GM06990 (cell line): Measurements from ENCODE around the gene ADCK1.

Experiments
- DNase-seq: peaks from one replicate; pipeline ENCODE4 v3.0.0-alpha.2; 2011; ENCODE audit not compliant: insufficient read length; ENCODE audit errors: extremely low read depth
- H3K27me3 ChIP-seq: replicated peaks from 2 replicates; pipeline ENCODE4 v1.6.0; 2011; ENCODE audit warnings: low read length; ENCODE audit not compliant: control insufficient read depth, insufficient read depth
- H3K36me3 ChIP-seq: 2 replicates; pipeline ENCODE4 v1.5.1; 2011; ENCODE audit warnings: low read length; ENCODE audit not compliant: control insufficient read depth, insufficient read depth
- H3K4me3 ChIP-seq: replicated peaks from 2 replicates; pipeline ENCODE4 v1.5.1; 2011; ENCODE audit warnings: low read depth, mild to moderate bottlenecking, control low read depth, low read length
- TF ChIP-seq, protein P1 (sequence below): IDR thresholded peaks from 2 replicates; pipeline ENCODE4 v1.5.1; 2011; ENCODE audit warnings: low read length, control low read depth, mild to moderate bottlenecking, inconsistent platforms; ENCODE audit not compliant: insufficient read depth, poor library complexity, severe bottlenecking

ADCK1 gene

DNA sequence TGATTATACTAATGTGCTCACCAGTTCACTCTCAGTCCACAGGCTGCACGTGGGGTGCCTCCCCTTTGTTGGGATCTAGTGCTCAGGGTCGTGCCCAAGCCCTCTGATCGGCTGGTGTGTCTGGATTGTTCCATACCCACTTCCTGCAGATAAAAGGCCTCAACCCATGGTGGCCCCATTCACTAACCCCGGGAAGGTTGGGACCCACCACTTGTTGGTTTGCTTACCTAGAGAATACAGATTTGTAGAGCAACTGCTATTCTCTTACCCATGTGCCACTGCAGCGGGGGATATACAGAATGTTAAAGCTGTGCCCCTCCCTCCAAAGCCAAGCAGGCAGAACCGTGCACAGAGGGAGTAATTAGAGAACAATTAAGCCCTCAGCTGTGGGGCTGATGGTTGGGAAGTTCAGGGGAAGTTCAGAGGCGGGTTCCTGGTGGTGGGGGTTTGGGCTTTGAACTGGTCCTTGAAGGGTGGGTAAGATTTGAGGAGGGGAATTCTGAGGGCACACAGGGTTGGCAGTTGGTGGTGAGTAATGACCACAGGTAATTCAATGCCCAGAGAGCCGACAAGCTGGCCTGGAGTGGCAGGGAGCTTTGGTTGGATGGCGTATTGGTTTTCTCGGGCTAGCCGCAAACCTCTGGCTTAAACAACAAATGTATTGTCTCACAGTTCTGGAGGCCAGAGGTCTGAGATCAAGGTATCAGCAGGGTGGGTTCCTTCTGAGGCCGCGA is 68.8 kb downstream of the ADCK1 start:
- DNase-seq: no peak
- H3K4me3 ChIP-seq: no peak overlapping the region
- TF ChIP-seq, protein P1, sequence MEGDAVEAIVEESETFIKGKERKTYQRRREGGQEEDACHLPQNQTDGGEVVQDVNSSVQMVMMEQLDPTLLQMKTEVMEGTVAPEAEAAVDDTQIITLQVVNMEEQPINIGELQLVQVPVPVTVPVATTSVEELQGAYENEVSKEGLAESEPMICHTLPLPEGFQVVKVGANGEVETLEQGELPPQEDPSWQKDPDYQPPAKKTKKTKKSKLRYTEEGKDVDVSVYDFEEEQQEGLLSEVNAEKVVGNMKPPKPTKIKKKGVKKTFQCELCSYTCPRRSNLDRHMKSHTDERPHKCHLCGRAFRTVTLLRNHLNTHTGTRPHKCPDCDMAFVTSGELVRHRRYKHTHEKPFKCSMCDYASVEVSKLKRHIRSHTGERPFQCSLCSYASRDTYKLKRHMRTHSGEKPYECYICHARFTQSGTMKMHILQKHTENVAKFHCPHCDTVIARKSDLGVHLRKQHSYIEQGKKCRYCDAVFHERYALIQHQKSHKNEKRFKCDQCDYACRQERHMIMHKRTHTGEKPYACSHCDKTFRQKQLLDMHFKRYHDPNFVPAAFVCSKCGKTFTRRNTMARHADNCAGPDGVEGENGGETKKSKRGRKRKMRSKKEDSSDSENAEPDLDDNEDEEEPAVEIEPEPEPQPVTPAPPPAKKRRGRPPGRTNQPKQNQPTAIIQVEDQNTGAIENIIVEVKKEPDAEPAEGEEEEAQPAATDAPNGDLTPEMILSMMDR: no peak
- H3K36me3 ChIP-seq: no peaks in the 10 kb centered on the region; the same call in 1 of the 2 replicates
- H3K27me3 ChIP-seq: no peaks in the 10 kb centered on the region

DNA sequence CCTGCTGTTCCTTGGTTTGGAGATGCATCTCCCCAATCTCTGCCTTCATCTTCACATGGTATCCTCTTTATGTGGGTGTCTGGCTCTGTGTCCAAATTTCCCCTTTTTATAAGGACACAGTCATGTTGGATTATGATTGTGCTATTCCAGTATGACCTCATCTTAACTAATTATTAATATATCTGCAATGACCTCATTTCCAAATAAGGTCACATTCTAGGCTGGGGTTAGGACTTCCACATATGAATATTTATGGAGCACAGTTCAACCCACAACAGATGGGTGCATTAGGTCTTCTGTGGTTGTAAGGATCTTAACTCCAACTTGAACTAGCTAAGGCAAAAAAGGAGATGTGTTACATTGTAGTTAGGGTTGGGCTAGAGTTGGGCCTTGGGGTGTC is 69.4 kb downstream of the ADCK1 start:
- no peaks in the 10 kb centered on the region for H3K27me3 ChIP-seq
- no peak overlapping the region for H3K4me3 ChIP-seq
- no peak for DNase-seq
- TF ChIP-seq, protein P1: no peak
- H3K36me3 ChIP-seq: no peaks in the 10 kb centered on the region; the same call in 1 of the 2 replicates

DNA sequence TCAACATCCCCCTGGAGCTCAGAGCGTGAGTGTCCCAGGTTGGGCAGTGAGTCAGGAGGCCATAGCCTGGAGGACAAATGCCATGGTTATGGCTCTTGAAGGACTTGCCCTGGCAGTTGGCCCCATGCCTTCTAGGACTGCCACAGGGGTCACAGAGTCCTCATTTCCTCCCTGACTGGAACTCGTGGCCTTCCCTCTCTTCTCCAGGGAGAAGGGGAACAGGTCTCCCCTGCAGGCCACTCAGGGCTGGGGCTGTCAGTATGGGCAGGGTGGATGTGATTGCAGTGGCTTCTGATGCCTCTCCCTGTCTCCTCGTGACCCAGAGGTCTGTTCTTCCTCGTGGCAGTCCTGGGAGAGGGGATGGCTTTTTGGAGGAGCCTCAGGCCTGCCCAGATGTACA is 70.7 kb downstream of the ADCK1 start:
- Histone ChIP-seq H3K27me3 (no peaks in the 10 kb centered on the region), H3K4me3 (no peak overlapping the region), H3K36me3 (no peaks in the 10 kb centered on the region; the same call in 1 of the 2 replicates)
- TF ChIP-seq, protein P1: no peak
- no peak for DNase-seq

DNA sequence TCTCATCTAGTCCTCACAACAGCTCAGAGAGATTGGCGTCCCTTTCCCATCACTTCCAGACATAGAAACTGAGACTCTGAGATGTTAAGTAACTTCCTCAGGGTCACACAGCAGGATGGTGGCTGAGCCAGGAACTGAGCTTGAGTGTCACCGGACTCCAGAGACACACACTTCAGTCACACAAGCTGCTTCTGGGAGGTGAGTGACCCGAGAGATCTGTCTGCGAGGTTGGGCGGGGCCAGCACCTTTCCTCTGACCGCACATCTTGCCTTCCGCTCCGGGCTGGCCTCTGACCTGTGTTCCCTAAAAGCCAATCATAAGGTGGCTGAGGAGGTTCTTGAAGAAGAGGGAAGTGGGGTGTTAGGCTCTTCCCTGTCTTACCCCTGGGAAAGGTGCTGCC is 72.2 kb downstream of the ADCK1 start:
- no peak overlapping the region for H3K4me3 ChIP-seq
- no peaks in the 10 kb centered on the region for H3K27me3 ChIP-seq
- no peak for DNase-seq

DNA sequence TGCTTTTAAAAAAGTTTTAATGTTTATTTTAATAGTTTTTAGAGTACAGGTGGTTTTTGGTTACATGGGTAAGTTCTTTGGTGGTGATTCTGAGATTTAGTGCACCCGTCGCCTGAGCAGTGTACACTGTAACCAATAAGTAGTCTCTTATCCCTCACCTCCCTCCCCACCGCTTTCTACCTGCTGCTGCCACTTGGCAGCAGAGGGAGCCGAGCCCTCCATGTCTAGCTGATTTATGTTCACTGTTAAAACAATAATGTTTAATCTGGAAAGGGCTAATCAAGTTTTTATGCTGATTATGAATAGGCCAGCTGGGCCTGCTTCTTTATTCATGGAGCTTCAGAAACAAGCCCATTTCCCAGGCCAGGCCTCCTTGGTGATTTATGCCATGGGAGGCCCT is 73.1 kb downstream of the ADCK1 start:
- TF ChIP-seq, protein P1: no peak
- Histone ChIP-seq H3K27me3 (no peaks in the 10 kb centered on the region), H3K36me3 (no peaks in the 10 kb centered on the region; the same call in 1 of the 2 replicates), H3K4me3 (no peak overlapping the region)
- no peak for DNase-seq

More for the DNA sequence above, 72.2 kb downstream of the ADCK1 start:
- H3K36me3 ChIP-seq: no peaks in the 10 kb centered on the region; the same call in 1 of the 2 replicates
- TF ChIP-seq, protein P1: no peak
